Adrenal gland (tissue), 5 donors: ENCODE measurements around the gene KIAA1549.

Source experiments
- POLR2A ChIP-seq, 2 donors: fragments of 450-650 bp; IDR thresholded peaks; one replicate each; pipeline ENCODE4 v1.6.1; 2017; ENCODE audit warnings: antibody characterized with exemption in 2 of 2, mild to moderate bottlenecking in 2 of 2, moderate library complexity in 1 of 2
- TF ChIP-seq, protein P1 (sequence below), 6 experiments: fragments of 450-650 bp in 4 of 6; fragments of 200-600 bp in 2 of 6; sonication (generic) in 1 of 6; IDR thresholded peaks; 1 replicate in 5 of 6; 2 replicates in 1 of 6; pipeline versions ENCODE4 v1.5.1 to v1.8.0; 2016 to 2021; ENCODE audit warnings: antibody characterized with exemption in 6 of 6, mild to moderate bottlenecking in 2 of 6, moderate library complexity in 1 of 6
- donor health status: DM: no; HTN: no; CAD: no.

DNA sequence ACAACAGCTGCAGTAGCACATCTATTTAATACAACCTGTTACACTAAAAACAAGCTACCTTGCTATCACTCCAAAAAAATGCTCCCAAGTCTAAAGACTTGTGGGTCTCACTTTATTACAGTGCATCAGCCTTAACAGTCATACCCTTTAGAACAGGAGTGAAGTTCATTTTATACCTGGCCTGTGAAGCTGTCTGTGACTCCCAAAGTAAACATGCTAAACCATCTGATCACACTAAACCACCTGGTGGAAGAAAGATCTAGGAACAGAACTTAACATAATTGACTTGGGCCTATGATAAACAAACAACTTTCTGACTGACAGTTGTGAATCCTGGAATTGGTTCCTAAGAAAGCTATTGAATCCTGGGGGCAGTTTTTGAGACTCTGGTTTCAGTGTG lies 102.3 kb downstream of the KIAA1549 start:
- TF ChIP-seq, protein P1, sequence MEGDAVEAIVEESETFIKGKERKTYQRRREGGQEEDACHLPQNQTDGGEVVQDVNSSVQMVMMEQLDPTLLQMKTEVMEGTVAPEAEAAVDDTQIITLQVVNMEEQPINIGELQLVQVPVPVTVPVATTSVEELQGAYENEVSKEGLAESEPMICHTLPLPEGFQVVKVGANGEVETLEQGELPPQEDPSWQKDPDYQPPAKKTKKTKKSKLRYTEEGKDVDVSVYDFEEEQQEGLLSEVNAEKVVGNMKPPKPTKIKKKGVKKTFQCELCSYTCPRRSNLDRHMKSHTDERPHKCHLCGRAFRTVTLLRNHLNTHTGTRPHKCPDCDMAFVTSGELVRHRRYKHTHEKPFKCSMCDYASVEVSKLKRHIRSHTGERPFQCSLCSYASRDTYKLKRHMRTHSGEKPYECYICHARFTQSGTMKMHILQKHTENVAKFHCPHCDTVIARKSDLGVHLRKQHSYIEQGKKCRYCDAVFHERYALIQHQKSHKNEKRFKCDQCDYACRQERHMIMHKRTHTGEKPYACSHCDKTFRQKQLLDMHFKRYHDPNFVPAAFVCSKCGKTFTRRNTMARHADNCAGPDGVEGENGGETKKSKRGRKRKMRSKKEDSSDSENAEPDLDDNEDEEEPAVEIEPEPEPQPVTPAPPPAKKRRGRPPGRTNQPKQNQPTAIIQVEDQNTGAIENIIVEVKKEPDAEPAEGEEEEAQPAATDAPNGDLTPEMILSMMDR (IDR thresholded peaks at IDR 0.05), result no peak
- no peak for TF ChIP-seq POLR2A (IDR thresholded peaks at IDR 0.05)
